Measurements from ENCODE around the gene UNC5A. TPM values are rescaled to one million over a fixed set of nuclear protein-coding genes. Genes with fewer than 3 reads are reported as not detected.
"Not testable (repeated sequence)": the region's sequence is repeated elsewhere in the genome, so short reads cannot be mapped to it uniquely, and the experiment has no call there.

The UNC5A gene
- total RNA-seq, 1 donor from 2014 or later: not detected

GRCh38 chr5:176863041-176863764, 52.8 kb downstream of the UNC5A start:
- no peak for DNase-seq (ENCODE audit: low spot score)

- DNase-seq (ENCODE audit: low spot score): no peak
Observed at GRCh38 chr5:176863765-176864098, 53.4 kb downstream of the UNC5A start.

- no peak for DNase-seq (ENCODE audit: low spot score)
Observed at GRCh38 chr5:176864755-176865154, 54.4 kb downstream of the UNC5A start.

- DNase-seq (ENCODE audit: low spot score): no peak
Observed at GRCh38 chr5:176865964-176866363, 55.6 kb downstream of the UNC5A start.

GRCh38 chr5:176866707-176867310, 56.5 kb downstream of the UNC5A start:
- no peak for DNase-seq (ENCODE audit: low spot score)

- DNase-seq (ENCODE audit: low spot score): no peak
Observed at GRCh38 chr5:176868126-176868525, 57.8 kb downstream of the UNC5A start.

GRCh38 chr5:176868731-176869130, 58.4 kb downstream of the UNC5A start:
- DNase-seq (ENCODE audit: low spot score): no peak

- no peak for DNase-seq (ENCODE audit: low spot score)
Observed at GRCh38 chr5:176869501-176870109, 59.2 kb downstream of the UNC5A start.

- no peak for DNase-seq (ENCODE audit: low spot score)
Observed at GRCh38 chr5:176870110-176870591, 59.8 kb downstream of the UNC5A start.

GRCh38 chr5:176870644-176871043, 60.3 kb downstream of the UNC5A start:
- not testable (repeated sequence) for DNase-seq (ENCODE audit: low spot score)

- not testable (repeated sequence) for DNase-seq (ENCODE audit: low spot score)
Observed at GRCh38 chr5:176872586-176872985, 62.2 kb downstream of the UNC5A start.

- DNase-seq (ENCODE audit: low spot score): not testable (repeated sequence)
Observed at GRCh38 chr5:176873011-176873410, 62.7 kb downstream of the UNC5A start.

- DNase-seq (ENCODE audit: low spot score): no peak
Observed at GRCh38 chr5:176873541-176874172, 63.3 kb downstream of the UNC5A start.

GRCh38 chr5:176874198-176874780, 63.9 kb downstream of the UNC5A start:
- no peak for DNase-seq (ENCODE audit: low spot score)

GRCh38 chr5:176875014-176875550, 64.7 kb downstream of the UNC5A start:
- no peak for DNase-seq (ENCODE audit: low spot score)

- DNase-seq (ENCODE audit: low spot score): no peak
Observed at GRCh38 chr5:176875783-176876505, 65.6 kb downstream of the UNC5A start.

GRCh38 chr5:176876506-176877431, 66.4 kb downstream of the UNC5A start:
- DNase-seq (ENCODE audit: low spot score): no peak

GRCh38 chr5:176877793-176878331, 67.5 kb downstream of the UNC5A start:
- no peak for DNase-seq (ENCODE audit: low spot score)

- DNase-seq (ENCODE audit: low spot score): no peak
Observed at GRCh38 chr5:176878463-176878862, 68.1 kb downstream of the UNC5A start.

Data from ureter (tissue), 1 donor.